GM20431 (cell line): ENCODE results near the gene BCAN.

ENCODE experiments used
- in situ Hi-C: fragments of 300-500 bp; cut with MseI, MboI; formaldehyde crosslinking; loops from one replicate; pipeline ENCODE4 v1.15.0; 2020; ENCODE audit warnings: low sequenced_read_pairs; ENCODE audit not compliant: unreplicated experiment

The BCAN gene

GRCh38 chr1:156643049-156643777 lies 1.3 kb downstream of the BCAN start:
- in situ Hi-C loops, result no loop called here

- in situ Hi-C loops, result no loop called here
These were observed 1.8 kb downstream of the BCAN start for GRCh38 chr1:156643778-156644092.

GRCh38 chr1:156644146-156644545 lies 2.2 kb downstream of the BCAN start:
- in situ Hi-C loops, result no loop called here

- in situ Hi-C loops, result no loop called here
These were observed 2.7 kb downstream of the BCAN start for GRCh38 chr1:156644640-156645039.

- in situ Hi-C loops, result no loop called here
These were observed 3.1 kb downstream of the BCAN start for GRCh38 chr1:156645056-156645455.

GRCh38 chr1:156645666-156646065 lies 3.7 kb downstream of the BCAN start:
- in situ Hi-C loops, result no loop called here

- in situ Hi-C loops, result no loop called here
These were observed 4.9 kb downstream of the BCAN start for GRCh38 chr1:156646738-156647211.

GRCh38 chr1:156647351-156647750 lies 5.4 kb downstream of the BCAN start:
- in situ Hi-C loops, result no loop called here

GRCh38 chr1:156648496-156648895 lies 6.6 kb downstream of the BCAN start:
- in situ Hi-C loops, result no loop called here

- in situ Hi-C loops, result no loop called here
These were observed 7.0 kb downstream of the BCAN start for GRCh38 chr1:156648951-156649350.

- in situ Hi-C loops, result no loop called here
These were observed 10.4 kb downstream of the BCAN start for GRCh38 chr1:156652131-156652991.

GRCh38 chr1:156652992-156653355 lies 11.1 kb downstream of the BCAN start:
- in situ Hi-C loops, result no loop called here

- in situ Hi-C loops, result no loop called here
These were observed 12.8 kb downstream of the BCAN start for GRCh38 chr1:156654700-156655099.

GRCh38 chr1:156655151-156655903 lies 13.4 kb downstream of the BCAN start:
- in situ Hi-C loops, result no loop called here

GRCh38 chr1:156655904-156656516 lies 14.1 kb downstream of the BCAN start:
- in situ Hi-C loops, result no loop called here

GRCh38 chr1:156656806-156657740 lies 15.2 kb downstream of the BCAN start:
- in situ Hi-C loops, result no loop called here

- in situ Hi-C loops, result no loop called here
These were observed 15.9 kb downstream of the BCAN start for GRCh38 chr1:156657741-156658319.

- in situ Hi-C loops, result no loop called here
These were observed 16.6 kb downstream of the BCAN start for GRCh38 chr1:156658496-156658895.
